T47D (cell line): ENCODE measurements around the gene DAPK1.

Source experiments
- DNase-seq, 2 experiments: peaks; one replicate each; pipeline versions ENCODE4 v3.0.0 to v3.0.0-alpha.2; 2011 to 2012; ENCODE audit warnings: low read depth in 1 of 2, low spot score in 1 of 2
- JUND ChIP-seq: IDR thresholded peaks from 2 replicates; pipeline ENCODE4 v1.6.1; 2012; ENCODE audit warnings: low read depth
- in situ Hi-C: cut with HindIII; loops from 2 replicates; pipeline ENCODE4 v1.10.0; 2016; ENCODE audit warnings: low sequenced_read_pairs, low pct_unique_long_range_greater_than_20kb

DAPK1 gene

DNA sequence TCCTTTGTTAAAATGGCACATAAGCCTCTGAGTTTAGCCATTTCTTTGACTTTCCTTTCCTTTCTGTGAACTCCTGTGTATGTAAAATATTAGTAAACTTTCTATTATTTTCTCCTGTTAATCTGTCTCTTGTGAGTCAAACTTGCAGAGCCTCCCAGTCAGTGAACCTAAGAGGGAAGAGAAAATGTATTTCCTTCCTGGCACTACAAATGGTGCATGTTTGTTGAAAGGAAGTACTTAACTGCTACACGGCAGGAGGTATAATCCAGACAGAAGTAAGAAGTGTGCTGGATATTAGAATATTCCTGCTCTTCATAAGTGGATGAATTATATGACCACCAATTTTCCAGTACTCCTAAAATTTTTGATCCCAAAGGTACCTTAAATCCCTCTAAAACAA, 251.2 kb downstream of the DAPK1 start:
- TF ChIP-seq JUND = no peak
- in situ Hi-C loops = no loop called here
- no peak for DNase-seq

DNA sequence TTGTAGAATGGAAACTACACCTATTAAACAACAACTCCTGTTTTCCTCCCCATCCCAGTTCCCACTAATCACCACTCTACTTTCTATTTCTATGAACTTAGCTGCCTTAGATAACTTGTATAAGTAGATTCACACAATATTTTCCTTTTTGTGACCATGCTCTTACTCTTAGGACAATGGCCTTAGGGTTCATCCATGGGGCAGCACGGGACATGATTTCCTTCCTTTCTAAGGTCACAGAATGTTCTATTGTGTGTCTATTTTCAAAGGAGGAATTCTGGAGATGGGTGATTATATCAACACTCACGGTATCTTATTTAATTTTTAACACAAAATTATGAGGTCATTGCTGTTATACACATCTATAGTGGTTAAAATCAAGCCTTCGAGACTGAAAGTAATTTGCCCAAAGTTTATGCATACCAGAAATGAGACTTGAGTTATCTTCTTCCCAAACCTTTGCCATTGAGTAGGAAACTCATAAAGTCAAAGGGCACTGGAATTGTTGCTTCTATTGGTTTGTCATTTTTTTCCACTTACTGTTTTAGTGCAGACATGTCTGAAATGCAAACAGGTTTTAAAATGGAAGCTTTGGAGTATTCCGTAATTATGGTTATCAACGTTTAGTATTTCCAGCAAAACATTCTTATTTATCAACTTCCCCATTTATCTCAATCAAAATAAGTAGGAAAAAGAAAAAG, 251.8 kb downstream of the DAPK1 start:
- TF ChIP-seq JUND = no peak
- DNase-seq = no peak
- in situ Hi-C loops = no loop called here

DNA sequence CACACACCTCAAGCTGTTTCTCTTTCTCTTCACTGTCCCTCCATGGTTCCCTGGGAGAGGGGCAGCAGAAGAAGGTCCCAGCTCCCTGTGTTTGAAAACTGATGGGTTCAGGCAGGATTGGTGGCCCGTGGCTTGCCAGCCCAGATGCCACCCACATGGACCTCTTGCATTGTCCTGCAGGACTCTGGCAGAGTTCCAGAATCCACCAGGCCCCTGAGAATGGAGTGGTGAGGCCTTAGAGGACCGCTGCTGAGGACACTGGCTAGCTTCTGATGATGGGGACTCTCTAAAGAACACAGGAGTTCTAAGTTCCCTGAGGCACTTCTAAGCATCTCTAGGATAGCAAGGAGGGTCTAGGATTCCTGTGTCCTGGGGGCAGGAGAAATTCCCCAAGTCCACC, 253.1 kb downstream of the DAPK1 start:
- TF ChIP-seq JUND = no peak
- in situ Hi-C loops = no loop called here
- DNase-seq = no peak

DNA sequence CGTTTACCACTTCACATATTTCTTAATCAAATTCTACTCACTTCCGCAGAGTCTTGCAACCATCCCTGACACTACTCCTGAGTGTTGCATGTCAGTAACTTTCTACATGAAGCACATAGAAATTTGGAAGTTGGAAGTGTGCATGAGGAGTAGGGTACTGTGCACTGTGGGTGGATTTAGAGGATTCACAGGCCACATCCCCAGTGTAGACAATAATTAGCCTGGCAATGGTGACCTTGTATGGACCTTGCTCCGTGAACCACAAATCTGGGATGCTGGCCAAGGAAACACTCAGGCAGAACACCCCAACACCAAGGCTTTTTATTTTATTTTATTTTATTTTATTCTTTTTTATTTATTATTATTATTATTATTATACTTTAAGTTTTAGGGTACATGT, 253.8 kb downstream of the DAPK1 start:
- DNase-seq = no peak
- no peak for TF ChIP-seq JUND
- in situ Hi-C loops = no loop called here

DNA sequence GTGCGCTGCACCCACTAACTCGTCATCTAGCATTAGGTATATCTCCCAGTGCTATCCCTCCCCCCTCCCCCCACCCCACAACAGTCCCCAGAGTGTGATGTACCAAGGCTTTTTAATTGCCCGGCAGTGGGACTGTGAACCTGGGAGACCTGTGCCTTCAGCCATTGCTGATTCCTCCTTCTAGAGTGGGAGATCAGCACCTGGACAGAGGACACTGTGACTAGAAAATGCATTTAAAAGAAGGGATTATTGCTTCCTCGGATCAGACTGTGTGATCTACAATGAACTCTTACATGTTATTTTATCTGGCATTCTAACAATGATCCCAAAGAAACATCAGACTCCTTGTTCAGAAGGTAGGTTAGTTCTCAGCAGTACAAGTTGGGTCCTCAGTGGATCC, 254.2 kb downstream of the DAPK1 start:
- TF ChIP-seq JUND = no peak
- no peak for DNase-seq
- in situ Hi-C loops = no loop called here

DNA sequence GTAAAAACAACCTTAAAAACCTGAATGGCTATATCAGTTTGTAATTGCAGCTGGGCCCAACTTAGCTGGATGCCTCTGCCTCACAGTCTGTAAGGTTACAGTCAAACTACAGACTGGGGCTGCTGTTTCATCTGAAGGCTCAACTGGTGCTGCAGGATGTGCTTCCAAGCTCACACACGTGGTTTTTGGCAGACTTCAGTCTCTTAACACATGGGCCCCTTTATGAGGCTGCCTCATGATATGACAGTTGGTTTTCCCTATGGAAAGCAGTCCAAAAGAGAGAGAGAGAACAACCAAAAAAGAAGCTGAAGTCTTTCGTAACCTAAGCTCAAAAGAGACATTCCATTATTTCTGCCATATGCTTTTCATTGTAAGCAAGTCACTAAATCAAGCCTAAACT, 255.6 kb downstream of the DAPK1 start:
- DNase-seq = no peak
- in situ Hi-C loops = no loop called here
- TF ChIP-seq JUND = no peak
